ENCODE measurements around the gene RBPJ. TPM values are rescaled to one million over a fixed set of nuclear protein-coding genes. Genes with fewer than 3 reads are reported as not detected.

Gene RBPJ
- total RNA-seq, 4 donors from 2014 or later = 60.4 to 99.3 (median 78.5) TPM

DNA sequence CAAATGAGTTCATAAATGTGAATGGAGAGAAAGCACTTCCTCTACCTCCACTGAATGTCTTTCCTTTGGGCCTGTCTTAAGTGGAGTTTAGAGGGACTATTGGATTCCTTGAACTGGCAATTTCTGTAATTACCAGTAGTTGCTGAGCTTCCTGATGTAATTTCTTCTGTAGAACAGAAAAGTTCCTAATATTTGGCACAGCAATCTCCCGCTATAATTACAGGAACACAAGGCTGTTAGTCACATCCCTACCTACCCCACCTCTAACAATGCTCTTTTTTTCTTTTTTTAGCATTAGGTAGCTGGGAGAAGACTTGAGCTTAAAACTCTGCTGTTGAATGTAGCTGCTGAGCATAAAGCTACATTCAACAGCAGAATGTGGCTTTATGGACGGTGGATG lies 24.8 kb upstream of the RBPJ start:
- H3K4me1 ChIP-seq = no peaks in the 10 kb centered on the region
- intact Hi-C loops (cut with DNase I) = no loop called here
- no peaks in the 10 kb centered on the region for H3K27me3 ChIP-seq
- no peak for TF ChIP-seq POLR2A (IDR thresholded peaks at IDR 0.05)
- TF ChIP-seq, protein P1, sequence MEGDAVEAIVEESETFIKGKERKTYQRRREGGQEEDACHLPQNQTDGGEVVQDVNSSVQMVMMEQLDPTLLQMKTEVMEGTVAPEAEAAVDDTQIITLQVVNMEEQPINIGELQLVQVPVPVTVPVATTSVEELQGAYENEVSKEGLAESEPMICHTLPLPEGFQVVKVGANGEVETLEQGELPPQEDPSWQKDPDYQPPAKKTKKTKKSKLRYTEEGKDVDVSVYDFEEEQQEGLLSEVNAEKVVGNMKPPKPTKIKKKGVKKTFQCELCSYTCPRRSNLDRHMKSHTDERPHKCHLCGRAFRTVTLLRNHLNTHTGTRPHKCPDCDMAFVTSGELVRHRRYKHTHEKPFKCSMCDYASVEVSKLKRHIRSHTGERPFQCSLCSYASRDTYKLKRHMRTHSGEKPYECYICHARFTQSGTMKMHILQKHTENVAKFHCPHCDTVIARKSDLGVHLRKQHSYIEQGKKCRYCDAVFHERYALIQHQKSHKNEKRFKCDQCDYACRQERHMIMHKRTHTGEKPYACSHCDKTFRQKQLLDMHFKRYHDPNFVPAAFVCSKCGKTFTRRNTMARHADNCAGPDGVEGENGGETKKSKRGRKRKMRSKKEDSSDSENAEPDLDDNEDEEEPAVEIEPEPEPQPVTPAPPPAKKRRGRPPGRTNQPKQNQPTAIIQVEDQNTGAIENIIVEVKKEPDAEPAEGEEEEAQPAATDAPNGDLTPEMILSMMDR (IDR thresholded peaks at IDR 0.05) = no peak
- WGBS, 2 donors = 89 to 93% methylated on average over 2 of the region's 2 CpGs
- no peaks in the 10 kb centered on the region for H3K9me3 ChIP-seq
- no peaks in the 10 kb centered on the region for H3K36me3 ChIP-seq
- H3K4me3 ChIP-seq (replicated peaks in 1 of 3) = no peak overlapping the region
- H3K27ac ChIP-seq = no peak overlapping the region
- no peak for DNase-seq

DNA sequence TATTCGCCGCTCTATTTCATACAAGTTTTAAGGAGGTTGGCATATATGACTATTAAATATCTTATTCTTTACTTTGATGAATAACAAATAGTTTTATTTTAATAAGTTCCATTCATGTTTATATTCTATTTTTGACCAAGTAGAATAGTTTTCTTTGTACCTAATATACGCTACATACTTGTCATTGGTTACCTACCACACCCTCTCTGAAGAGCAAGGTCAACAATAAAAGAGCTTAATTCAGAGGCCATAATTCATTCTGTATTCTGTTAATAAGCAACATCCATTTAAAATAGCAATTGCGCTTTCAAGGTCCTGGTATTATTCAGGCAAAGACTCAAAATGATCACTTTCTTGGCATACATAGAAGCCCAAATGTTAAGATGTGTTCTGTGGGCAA lies 24.3 kb upstream of the RBPJ start:
- no peaks in the 10 kb centered on the region for H3K36me3 ChIP-seq
- TF ChIP-seq, protein P1 (IDR thresholded peaks at IDR 0.05) = no peak
- no peak for TF ChIP-seq POLR2A (IDR thresholded peaks at IDR 0.05)
- WGBS, 2 donors = 97 to 98% methylated on average over 4 of the region's 4 CpGs
- DNase-seq = no peak
- H3K27me3 ChIP-seq = no peaks in the 10 kb centered on the region
- intact Hi-C loops (cut with DNase I) = no loop called here
- H3K4me1 ChIP-seq = no peaks in the 10 kb centered on the region
- H3K27ac ChIP-seq = no peak overlapping the region
- H3K4me3 ChIP-seq (replicated peaks in 1 of 3) = no peak overlapping the region
- no peaks in the 10 kb centered on the region for H3K9me3 ChIP-seq

DNA sequence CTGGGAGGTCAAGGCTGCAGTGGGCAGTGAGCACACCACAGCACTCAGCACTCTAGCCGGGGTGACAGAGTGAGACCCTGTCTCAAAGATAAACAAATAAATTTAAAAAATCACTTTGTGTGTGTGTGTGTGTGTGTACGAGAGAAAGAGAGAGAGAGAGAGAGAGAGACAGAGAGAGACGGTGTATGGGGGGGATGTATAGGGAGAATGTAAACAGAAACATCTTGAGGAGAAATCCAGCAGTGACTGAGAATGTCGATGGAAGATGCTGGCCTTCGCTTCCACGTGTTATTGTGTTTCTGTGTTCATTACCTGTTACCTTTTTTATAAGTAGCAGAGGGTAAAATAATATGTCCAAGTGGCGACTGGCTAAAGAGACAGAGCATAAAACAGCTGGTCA lies 23.6 kb upstream of the RBPJ start:
- Histone ChIP-seq H3K36me3 (no peaks in the 10 kb centered on the region), H3K4me3 (replicated peaks in 1 of 3) (no peak overlapping the region), H3K27ac (no peak overlapping the region), H3K9me3 (no peaks in the 10 kb centered on the region), H3K4me1 (no peaks in the 10 kb centered on the region), H3K27me3 (no peaks in the 10 kb centered on the region)
- WGBS, 2 donors = 86 to 91% methylated on average over 7 of the region's 7 CpGs
- no peak for DNase-seq
- TF ChIP-seq, protein P1 (IDR thresholded peaks at IDR 0.05) = no peak
- TF ChIP-seq POLR2A (IDR thresholded peaks at IDR 0.05) = no peak
- intact Hi-C loops (cut with DNase I) = no loop called here

DNA sequence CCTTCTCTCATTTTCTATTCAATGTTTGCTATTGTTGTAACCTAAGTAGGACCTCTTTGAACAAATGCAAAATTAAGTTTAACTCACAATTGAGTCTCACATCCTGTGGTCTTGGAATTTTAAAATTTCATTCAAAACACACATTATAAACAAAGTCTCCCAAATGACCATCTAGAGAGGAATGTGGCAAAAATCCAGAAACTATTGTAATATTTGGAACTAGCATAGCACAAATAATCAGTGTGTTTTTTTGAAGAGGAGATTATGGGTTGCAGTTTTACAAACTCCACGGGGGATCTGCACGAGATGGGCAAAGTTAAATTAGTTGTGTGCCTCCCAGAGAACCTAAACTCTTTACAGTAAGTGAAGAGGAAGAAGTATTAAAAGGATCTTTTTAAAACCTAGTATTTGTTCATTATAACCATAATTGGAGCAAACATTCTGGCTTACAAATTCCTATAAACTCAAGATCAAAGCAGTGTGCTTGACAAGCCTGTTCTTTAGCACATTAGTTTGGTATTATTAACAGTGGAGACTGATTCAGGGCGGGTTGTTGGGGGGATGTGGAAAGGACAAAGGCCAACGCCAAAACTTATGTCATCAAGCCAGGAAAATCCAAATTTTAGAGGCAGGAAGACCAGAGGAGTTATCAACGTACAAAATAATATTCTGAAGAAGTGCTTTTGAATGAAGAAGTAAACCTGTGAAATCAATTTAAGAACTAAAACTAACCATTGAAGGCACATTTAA lies 22.4 kb upstream of the RBPJ start:
- WGBS, 2 donors = 55 to 57% methylated on average over 5 of the region's 5 CpGs
- Histone ChIP-seq H3K27ac (no peak overlapping the region), H3K27me3 (no peaks in the 10 kb centered on the region)

More for the DNA sequence above, 22.4 kb upstream of the RBPJ start:
- no peaks in the 10 kb centered on the region for H3K36me3 ChIP-seq
- no peak overlapping the region for H3K4me3 ChIP-seq (replicated peaks in 1 of 3)
- TF ChIP-seq, protein P1 (IDR thresholded peaks at IDR 0.05) = no peak
- TF ChIP-seq POLR2A (IDR thresholded peaks at IDR 0.05) = no peak
- intact Hi-C loops (cut with DNase I) = no loop called here
- H3K4me1 ChIP-seq = no peaks in the 10 kb centered on the region
- no peaks in the 10 kb centered on the region for H3K9me3 ChIP-seq
- no peak for DNase-seq
